T-helper 2 cell (primary cell): Measurements from ENCODE around the gene BMPER.

Experiments
- DNase-seq, 5 experiments: peaks; one replicate each; pipeline versions ENCODE4 v3.0.0 to v3.0.0-alpha.2; 2012 to 2022

The BMPER gene

GRCh38 chr7:34036051-34036920 is 130.9 kb downstream of the BMPER start:
- DNase-seq: no peak

- no peak for DNase-seq
Observed at GRCh38 chr7:34036972-34037792, 131.8 kb downstream of the BMPER start.

- no peak for DNase-seq
Observed at GRCh38 chr7:34038816-34039470, 133.6 kb downstream of the BMPER start.

DNA sequence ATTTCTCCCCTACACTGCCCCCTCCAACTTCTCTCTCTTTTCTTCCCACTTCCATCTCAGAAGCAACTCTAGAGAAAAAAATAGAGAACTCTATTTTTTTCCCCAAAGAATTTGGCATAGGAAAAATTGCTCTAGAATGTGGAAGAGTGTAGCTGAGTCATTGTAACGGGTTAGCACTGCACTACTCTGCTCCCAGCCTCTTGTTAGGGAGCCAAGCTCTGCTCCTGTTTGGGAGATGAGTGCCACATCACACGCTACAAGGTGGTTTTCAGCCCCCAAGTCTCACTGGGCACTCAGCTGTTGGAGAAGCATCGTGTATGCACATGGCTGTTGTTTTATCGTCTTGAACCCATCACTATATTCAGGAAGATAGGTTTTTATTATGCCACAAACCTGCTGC is 136.4 kb downstream of the BMPER start:
- no peak for DNase-seq

DNA sequence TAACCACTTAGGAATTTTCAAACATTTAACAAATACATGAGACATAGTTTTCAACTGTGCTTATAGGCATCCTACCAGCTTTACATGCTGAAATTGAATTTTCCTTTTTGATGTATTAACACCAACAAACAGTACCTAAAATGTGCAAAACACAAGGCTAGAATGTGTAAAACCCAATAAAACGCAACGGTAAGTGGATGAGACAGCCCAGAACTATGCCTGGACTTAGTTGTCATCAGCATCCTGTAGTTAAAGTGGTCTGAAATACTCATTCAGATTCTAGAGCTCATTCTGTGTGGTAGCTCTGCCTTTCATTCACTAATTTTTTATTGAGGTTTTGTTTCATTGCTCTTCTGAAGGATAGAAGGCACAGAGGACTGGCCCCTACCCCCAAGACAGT is 137.1 kb downstream of the BMPER start:
- DNase-seq: no peak

DNA sequence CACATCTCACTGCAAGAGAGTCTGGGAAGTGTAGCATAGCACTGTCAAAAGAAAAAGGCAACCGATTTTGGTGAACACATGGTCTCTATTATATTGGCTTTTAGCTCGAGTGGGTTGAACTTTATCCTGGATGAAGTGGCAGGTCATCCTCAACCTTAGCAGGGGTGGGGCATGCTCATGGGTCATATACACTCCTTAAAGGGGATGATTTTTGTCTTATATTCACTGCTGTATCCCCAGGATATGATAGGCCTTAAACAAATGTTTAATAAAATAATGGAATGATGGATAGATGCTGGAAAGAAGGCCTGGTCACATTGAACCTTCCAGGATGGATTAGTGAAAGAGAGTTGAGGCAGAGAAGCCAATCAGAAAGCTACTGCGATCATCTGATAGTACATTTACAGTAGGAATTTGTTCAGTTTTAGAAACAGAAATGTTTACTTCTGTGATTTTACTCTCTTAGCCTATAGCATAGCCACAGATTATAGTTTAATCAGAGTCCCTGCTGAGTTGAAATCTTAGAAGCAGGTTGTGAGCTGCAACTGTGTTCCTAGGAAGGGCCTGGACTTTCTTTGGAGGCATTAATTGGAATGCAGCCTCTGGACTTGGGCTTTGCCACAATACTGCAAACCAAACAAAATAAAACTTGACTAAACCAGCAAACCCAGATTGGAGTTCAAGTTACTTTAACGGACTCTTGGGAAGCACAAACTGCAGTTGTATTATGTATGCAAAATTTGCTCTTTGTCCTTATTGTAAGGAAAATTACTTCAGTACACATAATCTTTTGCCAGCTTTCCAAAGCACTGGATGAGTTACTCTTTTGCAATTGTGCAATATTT is 138.3 kb downstream of the BMPER start:
- no peak for DNase-seq

- no peak for DNase-seq
Observed at GRCh38 chr7:34044306-34044643, 138.9 kb downstream of the BMPER start.

DNA sequence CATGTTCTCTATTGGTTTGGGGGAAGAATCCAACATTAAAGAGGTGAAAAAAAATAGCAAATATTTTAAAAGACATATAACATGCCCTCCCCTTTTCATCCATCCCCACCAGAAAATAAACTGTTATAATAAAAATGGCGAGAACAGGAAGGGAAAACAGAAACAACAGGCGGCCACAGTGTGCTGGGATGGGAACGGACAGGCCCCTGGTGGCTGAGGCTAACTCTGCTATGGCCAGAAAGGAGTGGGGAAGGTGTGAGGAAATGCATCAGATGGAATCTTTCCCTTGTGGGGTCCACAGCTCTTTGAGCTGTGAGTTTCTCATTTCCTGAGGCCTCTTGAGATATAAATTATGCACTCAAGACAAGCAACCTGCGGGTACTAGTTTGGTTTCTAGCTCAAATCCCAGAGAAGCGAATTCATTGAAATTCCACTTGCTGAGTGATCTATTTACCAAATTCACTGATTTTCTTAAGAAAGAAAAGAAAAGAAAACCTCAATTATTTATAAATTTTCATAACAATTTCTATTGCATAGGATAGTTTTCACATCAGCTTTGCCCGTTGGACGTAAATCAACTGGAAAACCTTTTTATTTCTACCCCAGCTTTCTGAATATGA is 139.5 kb downstream of the BMPER start:
- DNase-seq: no peak

DNA sequence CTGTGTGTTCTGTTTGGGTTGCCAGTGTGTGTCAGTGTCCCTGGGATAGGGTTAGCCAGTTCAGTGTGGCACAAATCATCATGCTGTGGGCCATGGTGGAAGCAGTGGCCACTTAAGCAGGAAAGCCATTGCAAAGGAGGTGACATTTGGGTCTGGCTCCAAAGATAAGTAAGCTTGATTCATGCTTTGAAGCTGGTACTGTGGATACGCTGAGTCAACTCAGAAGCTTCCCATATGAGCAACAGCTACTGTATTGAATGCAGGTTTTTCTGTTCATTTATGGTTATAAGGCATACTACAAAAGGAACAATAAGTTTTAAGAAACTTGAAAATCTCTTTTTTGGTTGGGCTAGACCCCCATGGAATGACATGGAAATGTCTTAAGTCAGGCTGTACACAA is 143.1 kb downstream of the BMPER start:
- no peak for DNase-seq

- no peak for DNase-seq
Observed at GRCh38 chr7:34054075-34054474, 148.7 kb downstream of the BMPER start.

DNA sequence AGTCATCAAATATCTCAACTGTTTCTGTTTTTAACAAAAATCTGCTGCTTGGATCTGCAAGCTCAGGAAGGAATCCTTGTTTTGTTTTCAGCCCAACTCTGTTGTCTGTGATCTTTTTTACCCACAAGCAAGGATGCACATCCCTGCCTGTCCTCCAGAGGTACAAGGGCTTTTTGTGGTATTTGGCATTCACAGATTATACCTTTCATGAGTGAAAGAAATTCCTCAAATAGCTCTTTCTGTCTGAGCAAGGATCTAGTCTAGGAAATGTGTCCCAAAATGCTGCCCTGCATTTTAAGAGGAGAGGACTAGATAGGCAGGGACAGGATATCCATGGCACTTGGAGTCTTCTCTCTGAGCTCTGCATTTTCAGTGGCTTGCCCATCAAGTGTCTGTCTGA is 151.8 kb downstream of the BMPER start:
- no peak for DNase-seq

- no peak for DNase-seq
Observed at GRCh38 chr7:34057956-34058355, 152.6 kb downstream of the BMPER start.

DNA sequence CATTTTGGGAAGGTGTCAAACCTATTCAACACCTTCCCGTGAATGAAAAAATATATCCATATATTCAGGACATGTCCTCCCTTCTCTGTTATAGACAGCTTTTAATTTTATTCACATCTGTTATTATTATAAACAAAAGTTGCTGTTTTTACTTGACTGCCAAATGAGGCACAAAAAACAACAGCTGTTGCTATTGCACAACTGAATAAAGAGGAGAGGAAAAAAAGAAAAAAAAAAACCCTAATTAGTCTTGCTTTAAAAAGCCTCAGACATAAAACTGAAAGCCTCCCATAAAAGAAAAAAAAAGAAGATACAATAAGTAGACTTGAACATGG is 153.4 kb downstream of the BMPER start:
- DNase-seq: no peak

DNA sequence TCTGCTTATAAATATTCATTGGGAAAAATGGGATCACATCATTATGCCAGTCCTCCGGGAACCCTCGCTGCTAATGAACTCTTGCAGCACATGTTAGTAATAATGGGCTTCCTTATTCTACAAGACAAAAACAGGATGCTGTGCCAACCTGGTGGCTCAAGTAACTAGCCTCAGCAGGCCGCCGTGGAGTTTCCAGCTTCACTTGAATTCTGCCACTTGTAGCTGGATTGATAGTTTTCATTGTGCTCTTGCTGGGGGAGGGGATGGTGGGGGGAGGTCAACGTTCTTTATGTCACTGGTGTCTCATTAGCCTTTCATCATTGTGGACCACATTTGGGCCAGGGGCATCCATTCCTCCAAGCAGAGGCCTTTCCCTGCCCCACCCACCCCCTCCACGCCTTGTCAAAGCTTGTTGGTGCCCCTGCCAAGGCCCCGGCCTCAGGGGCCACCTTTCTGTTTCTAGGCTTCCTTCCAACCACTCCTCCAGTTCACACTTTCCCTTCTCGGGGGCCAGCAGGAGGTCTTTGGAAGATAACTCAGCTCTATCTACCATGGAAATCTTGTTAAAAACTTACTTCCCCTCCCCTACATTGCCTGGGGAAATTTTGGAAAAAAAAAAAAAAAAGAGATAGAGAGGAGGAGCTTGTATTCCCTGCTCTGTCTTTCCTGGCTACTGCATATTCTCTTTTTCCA is 153.9 kb downstream of the BMPER start:
- no peak for DNase-seq

- no peak for DNase-seq
Observed at GRCh38 chr7:34060196-34060947, 155.0 kb downstream of the BMPER start.

GRCh38 chr7:34061149-34061548 is 155.8 kb downstream of the BMPER start:
- DNase-seq: no peak

DNA sequence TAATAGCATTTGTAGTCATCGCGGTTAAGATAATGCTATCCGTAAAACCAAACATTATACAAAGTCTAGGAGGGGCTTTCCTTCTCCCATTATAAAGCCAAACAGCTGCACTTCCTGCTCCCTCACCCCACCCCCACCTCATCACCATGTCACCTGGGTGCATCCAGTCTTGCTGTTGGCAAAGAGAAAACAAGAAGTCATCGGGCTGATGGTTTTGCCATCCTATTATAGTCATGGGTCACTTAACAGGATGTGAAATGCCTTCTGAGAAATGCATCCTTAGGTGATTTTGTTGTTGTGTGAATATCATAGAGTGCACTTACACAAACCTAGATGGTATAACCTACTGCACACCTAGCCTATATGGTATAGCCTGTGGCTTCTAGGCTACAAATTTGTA is 157.0 kb downstream of the BMPER start:
- DNase-seq: no peak

- DNase-seq: no peak
Observed at GRCh38 chr7:34062826-34063225, 157.5 kb downstream of the BMPER start.

DNA sequence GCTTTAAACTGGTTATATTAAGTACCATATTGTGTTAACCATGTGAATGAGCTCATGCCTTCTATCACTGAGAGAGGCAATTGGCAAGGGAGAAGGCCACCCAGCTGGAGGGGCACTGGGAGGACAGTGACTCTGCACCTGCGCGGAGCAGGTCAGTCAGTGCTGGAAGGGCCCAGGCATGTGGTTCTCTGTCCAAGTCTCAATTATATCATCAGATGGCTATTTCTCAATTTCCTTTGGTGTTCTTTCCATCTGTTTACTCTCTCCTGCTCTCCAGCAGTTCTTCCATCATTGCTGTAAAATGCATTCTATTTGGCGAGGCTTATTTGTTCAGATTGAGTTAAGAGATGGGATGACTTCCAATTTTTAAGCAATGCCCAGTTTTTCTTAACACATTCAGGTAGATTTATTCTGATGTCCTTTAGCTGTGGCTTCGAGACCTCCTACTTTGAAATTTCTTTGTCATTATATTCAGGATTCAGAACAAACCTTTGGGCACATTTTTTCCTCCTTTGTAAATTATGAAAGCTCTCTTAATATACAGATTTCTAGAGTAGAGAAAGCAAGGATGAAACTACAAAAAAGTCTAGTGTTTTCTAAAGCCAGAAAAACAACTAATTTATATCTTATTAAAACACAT is 159.3 kb downstream of the BMPER start:
- DNase-seq: no peak

- DNase-seq: no peak
Observed at GRCh38 chr7:34066411-34066810, 161.1 kb downstream of the BMPER start.
